AG09309 (cell line): ENCODE measurements around the gene XPO5.

ENCODE experiments used
- DNase-seq: peaks from one replicate; pipeline ENCODE4 v3.0.0-alpha.2; 2010; ENCODE audit warnings: low read depth
- H3K4me3 ChIP-seq: 2 replicates; pipeline ENCODE4 v1.5.1; 2011; ENCODE audit warnings: mild to moderate bottlenecking, low read depth, low read length, moderate library complexity; ENCODE audit not compliant: control insufficient read depth
- TF ChIP-seq, protein P1 (sequence below): IDR thresholded peaks from 2 replicates; pipeline ENCODE4 v1.5.1; 2011; ENCODE audit warnings: mild to moderate bottlenecking, low read depth, low read length, inconsistent platforms; ENCODE audit not compliant: insufficient read depth, control insufficient read depth; ENCODE audit errors: missing control alignments

The XPO5 gene

DNA sequence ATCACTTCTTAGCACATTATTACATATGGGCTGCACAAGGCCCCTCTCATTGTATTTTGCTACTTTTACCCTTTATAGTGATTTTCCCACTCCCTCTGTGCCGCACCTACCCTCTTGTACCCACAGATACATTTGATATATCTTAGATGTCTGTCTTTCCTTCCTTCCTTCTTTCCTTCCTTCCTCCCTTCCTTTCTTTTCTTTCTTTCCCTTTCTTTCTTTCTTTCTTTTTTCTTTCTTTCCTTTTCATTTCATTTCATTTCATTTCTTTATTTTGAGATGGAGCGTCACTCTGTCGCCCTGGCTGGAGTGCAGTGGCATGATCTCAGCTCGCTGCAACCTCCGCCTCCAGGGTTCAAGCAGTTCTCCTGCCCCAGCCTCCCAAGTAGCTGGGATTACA lies 12.4 kb upstream of the XPO5 start:
- no peak for DNase-seq
- TF ChIP-seq, protein P1, sequence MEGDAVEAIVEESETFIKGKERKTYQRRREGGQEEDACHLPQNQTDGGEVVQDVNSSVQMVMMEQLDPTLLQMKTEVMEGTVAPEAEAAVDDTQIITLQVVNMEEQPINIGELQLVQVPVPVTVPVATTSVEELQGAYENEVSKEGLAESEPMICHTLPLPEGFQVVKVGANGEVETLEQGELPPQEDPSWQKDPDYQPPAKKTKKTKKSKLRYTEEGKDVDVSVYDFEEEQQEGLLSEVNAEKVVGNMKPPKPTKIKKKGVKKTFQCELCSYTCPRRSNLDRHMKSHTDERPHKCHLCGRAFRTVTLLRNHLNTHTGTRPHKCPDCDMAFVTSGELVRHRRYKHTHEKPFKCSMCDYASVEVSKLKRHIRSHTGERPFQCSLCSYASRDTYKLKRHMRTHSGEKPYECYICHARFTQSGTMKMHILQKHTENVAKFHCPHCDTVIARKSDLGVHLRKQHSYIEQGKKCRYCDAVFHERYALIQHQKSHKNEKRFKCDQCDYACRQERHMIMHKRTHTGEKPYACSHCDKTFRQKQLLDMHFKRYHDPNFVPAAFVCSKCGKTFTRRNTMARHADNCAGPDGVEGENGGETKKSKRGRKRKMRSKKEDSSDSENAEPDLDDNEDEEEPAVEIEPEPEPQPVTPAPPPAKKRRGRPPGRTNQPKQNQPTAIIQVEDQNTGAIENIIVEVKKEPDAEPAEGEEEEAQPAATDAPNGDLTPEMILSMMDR = no peak
- H3K4me3 ChIP-seq = no peak overlapping the region

DNA sequence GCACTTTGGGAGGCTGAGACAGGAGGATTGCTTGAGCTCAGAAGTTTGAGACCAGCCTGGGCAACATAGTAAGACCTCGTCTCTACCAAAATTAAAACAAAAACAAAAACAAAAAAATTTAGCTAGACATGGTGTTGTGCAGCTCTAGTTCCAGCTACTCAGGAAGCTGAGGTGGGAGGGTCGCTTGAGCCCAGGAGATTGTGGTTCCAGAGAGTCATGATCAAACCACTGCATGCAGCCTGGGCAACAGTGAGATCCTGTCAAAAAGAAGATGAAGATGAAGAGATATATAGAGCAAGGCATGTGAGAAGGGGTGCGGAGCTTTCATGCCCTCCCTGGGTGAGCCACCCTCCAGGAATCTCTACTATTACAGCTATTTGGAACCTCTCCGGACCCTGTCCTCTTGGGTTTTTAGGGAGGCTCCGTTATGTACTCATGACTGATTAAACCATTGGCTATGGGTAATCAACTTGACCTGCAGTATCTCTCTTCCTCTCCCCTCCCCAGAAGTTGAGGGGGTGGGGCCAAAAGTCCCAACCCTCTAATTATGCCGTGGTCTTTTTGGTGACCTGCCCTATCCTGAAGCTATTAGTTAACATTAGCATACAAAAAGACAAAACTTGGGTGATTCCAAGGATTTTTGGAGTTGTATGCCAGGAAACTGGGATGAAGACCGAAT lies 9.2 kb upstream of the XPO5 start:
- H3K4me3 ChIP-seq = no peak overlapping the region
- TF ChIP-seq, protein P1 = no peak
- DNase-seq = no peak

DNA sequence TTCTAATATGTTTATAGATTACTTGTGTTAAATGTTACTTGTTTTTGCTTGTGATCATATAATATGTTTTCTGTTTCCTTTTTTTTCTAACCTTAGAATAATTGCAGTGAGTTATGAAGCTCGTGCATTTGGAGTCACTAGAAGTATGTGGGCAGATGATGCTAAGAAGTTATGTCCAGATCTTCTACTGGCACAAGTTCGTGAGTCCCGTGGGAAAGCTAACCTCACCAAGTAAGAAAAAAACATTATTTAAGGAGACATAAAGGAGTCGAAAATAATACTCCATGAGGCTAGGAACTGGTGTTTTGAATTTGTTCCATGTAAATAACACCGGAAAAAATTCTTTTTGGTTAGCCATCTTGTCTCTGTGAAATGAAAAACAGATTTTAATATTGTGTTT lies 7.1 kb upstream of the XPO5 start:
- no peak overlapping the region for H3K4me3 ChIP-seq
- TF ChIP-seq, protein P1 = no peak
- no peak for DNase-seq

DNA sequence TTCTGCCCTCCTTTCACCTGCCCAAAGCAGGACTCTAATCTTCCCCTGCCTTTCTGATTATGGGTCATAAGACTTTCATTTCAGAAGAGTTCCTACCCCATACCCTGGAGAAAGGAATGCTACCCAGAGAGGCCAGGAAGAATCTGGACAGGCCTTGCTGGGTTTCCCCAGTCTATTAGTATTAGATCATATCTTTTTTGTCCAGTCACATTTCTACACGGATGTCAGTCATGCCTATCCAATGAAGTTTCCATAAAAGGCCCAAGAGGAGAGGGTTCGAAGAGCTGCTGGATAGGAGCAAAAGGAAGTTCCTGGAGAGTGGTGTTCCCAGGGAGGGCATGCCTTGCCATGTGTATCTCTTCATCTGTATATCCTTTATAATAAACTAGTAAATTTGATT lies 3.3 kb upstream of the XPO5 start:
- H3K4me3 ChIP-seq = no peak overlapping the region
- TF ChIP-seq, protein P1 = no peak
- DNase-seq = no peak

DNA sequence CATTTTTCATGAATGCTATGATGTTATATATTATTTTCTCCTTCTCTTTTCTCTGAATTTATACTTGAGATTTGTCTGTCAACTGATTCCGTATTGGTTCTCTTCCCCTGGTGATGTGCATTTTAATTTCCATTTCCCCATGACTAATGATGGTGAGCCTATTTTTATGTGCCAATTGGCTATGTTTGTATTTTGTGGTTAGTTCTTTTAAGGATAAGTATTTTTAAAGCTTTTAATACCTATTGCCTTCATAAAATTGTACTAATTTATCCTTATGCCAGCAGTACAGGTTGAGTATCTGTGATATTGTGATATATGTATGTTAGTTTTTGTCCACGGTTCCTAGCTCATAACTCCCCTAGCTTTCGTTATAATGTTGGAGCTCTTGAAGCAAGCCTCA lies 2.9 kb upstream of the XPO5 start:
- no peak for DNase-seq
- no peak overlapping the region for H3K4me3 ChIP-seq
- TF ChIP-seq, protein P1 = no peak

DNA sequence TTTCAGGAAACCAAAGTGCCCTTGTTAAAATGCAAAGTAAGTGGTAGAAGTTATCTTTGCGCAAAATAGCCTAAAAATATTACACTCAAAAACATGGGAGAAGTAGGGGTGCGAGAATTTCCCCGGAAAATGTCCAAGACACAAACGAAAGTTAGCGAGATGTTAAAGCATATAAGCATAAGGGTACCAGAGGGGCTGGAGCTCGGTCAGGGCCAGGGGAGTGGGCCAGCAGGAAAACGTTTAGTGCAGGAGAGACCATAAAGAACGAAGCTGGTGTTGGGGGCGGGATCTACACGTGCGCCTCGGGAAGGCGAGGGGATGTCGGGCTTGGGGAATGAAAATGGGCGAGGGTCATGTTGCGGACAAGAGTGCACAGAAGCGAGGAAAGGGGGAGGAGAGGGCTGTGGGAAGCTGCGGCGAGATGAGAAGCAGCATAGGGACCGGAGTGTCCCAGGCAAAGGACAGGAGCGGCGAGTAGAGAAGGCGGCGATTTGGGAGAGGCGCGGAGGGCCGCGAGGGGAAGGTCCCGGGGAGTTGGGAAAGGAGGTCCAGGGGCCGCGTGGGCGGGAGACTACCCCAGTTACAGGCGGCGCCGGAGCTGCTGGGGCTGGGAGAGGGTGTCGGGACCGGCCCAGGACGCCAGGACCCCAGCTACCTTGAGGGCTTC lies 600 bp downstream of the XPO5 start:
- TF ChIP-seq, protein P1 = no peak
- no peak for DNase-seq
- peak overlapping the region; percentile 100 for H3K4me3 ChIP-seq

DNA sequence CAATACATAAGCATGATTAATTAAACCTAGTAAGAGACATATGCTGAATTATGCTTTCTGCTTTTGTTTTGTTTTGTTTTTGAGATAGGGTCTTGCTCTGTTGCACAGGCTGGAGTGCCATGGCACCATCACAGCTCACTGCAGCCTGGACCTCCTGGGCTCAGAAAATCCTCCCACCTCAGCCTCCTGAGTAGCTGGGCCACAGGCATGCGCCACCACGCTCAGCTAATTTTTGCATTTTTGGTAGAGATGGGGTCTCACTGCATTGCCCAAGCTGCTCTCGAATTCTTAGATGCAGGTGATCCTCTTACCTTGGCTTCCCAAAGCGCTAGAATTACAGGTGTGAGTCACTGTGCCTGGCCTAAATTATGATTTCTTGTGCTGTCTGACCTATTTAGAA lies 3.8 kb downstream of the XPO5 start:
- no peak for DNase-seq
- TF ChIP-seq, protein P1 = no peak
- no peak overlapping the region for H3K4me3 ChIP-seq
